ENCODE measurements around the gene CUBN. TPM values are rescaled to one million over a fixed set of nuclear protein-coding genes. Genes with fewer than 3 reads are reported as not detected.

The CUBN gene
- polyA plus RNA-seq, 2 of the 4 experiments (the other 2 are of a cell fraction), result 0.08 to 0.28 TPM

DNA sequence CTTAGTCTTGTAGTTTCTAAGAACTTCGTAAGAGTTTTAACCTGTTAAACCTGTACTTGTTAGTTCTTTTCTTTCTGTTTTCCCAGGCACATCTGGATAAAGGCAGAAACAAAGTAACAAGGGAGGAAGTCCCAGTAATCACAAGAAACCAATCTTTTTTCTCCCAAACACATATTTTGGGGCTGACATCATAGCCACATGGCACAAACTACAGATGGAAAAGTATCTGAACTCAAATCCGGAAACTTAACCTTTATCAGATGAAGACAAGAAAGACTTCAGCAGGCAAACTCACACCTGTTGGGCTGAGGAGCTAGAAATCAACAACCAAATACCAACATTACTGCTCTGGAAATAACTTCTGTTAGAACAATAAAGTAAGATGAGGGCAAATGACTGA is 67.1 kb downstream of the CUBN start:
- TF ChIP-seq, protein P1, sequence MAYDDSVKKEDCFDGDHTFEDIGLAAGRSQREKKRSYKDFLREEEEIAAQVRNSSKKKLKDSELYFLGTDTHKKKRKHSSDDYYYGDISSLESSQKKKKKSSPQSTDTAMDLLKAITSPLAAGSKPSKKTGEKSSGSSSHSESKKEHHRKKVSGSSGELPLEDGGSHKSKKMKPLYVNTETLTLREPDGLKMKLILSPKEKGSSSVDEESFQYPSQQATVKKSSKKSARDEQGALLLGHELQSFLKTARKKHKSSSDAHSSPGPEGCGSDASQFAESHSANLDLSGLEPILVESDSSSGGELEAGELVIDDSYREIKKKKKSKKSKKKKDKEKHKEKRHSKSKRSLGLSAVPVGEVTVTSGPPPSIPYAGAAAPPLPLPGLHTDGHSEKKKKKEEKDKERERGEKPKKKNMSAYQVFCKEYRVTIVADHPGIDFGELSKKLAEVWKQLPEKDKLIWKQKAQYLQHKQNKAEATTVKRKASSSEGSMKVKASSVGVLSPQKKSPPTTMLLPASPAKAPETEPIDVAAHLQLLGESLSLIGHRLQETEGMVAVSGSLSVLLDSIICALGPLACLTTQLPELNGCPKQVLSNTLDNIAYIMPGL (CRISPR knock-in tag; IDR thresholded peaks at IDR 0.05; ENCODE audit: borderline replicate concordance), result no peak
- TF ChIP-seq FOSB (CRISPR knock-in tag; IDR thresholded peaks at IDR 0.05) (no peak), HOXB5 (CRISPR knock-in tag; IDR thresholded peaks at IDR 0.05) (no peak), HOXA7 (CRISPR knock-in tag; IDR thresholded peaks at IDR 0.05) (no peak), ZNF302 (CRISPR knock-in tag; IDR thresholded peaks at IDR 0.05) (no peak)
- TF ChIP-seq, protein P2, sequence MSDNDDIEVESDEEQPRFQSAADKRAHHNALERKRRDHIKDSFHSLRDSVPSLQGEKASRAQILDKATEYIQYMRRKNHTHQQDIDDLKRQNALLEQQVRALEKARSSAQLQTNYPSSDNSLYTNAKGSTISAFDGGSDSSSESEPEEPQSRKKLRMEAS (IDR thresholded peaks at IDR 0.05), result no peak
- Histone ChIP-seq H3K4me1 (peaks cover 37% of the 10 kb centered on the region), H3K4me2 (peak overlapping the region; percentile 70), H3K9me3 (no peaks in the 10 kb centered on the region), H3K4me3 (no peak overlapping the region), H3K27ac (peak overlapping the region; percentile 36 to 78)
- 40% methylated on average over 2 of the region's 2 CpGs for WGBS (ENCODE audit: missing lambda C conversion rate)
- FAIRE-seq (no peak), DNase-seq (ENCODE audit: low read depth in 1 of 2, low spot score in 1 of 2) (peak in 1 of 2 experiments; percentile 28), ATAC-seq (peak; percentile 14 to 16; a peak in 1 of 6 replicates)
- POLR2A ChIA-PET, result interaction anchor here (1.5 to 2.5 kb wide), 2 partner anchors 139 to 167 kb away, joined by 7 to 10 read pairs; partner anchors contain the start of genes TRDMT1 and VIM
- CTCF ChIA-PET, result interaction anchor here (1.2 to 1.8 kb wide), 2 partner anchors 166 to 168 kb away, joined by 4 to 6 read pairs; partner anchors contain the start of gene VIM

DNA sequence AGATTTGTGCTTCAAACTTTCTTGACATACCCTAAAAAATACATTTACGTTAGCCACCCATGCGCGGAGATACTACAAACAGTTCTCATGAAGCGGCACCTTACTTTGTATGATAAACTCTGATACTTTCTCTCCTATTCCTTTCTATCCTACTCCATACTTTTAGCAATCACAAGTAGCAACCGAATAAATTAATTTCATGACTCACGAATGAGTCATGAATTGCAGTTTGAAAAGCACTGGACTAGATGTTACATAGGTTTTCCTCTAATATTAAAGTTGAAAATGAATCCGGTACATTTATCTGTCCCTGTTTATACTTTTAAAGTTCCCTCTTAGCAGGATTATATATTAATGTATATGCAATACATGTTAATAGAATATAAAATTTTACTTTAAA is 67.6 kb downstream of the CUBN start:
- DNase-seq (ENCODE audit: low read depth in 1 of 2, low spot score in 1 of 2) (peak; percentile 7 to 11), ATAC-seq (no peak), FAIRE-seq (no peak)
- TF ChIP-seq RAD21 (conservative IDR thresholded peaks at IDR 0.05 in 1 of 2, IDR thresholded peaks at IDR 0.05 in 1 of 2) (no peak), ZNF302 (CRISPR knock-in tag; IDR thresholded peaks at IDR 0.05) (no peak), RFX5 (IDR thresholded peaks at IDR 0.05) (no peak), FOSL2 (IDR thresholded peaks at IDR 0.05) (peak; percentile 16; the same call in 1 of the 2 replicates), FOSL2 (CRISPR knock-in tag; IDR thresholded peaks at IDR 0.05) (peak; percentile 82)
- TF ChIP-seq, protein P3, sequence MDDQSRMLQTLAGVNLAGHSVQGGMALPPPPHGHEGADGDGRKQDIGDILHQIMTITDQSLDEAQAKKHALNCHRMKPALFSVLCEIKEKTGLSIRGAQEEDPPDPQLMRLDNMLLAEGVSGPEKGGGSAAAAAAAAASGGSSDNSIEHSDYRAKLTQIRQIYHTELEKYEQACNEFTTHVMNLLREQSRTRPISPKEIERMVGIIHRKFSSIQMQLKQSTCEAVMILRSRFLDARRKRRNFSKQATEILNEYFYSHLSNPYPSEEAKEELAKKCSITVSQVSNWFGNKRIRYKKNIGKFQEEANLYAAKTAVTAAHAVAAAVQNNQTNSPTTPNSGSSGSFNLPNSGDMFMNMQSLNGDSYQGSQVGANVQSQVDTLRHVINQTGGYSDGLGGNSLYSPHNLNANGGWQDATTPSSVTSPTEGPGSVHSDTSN (IDR thresholded peaks at IDR 0.05), result no peak
- ChIA-PET CTCF (interaction anchor here (1.8 kb wide), 1 partner anchor 168 kb away, joined by 6 read pairs; no protein-coding TSS in a partner anchor), POLR2A (interaction anchor here (2.5 kb wide), 1 partner anchor 168 kb away, joined by 10 read pairs; the partner anchor contains the start of gene VIM)
- Histone ChIP-seq H3K27ac (peak overlapping the region; percentile 36 to 54; a peak in 3 of 6 replicates), H3K4me1 (peaks cover 37% of the 10 kb centered on the region), H3K4me2 (peak overlapping the region; percentile 70), H3K9me3 (no peaks in the 10 kb centered on the region), H3K4me3 (no peak overlapping the region)
- 75% methylated on average over 7 of the region's 7 CpGs for WGBS (ENCODE audit: missing lambda C conversion rate)

DNA sequence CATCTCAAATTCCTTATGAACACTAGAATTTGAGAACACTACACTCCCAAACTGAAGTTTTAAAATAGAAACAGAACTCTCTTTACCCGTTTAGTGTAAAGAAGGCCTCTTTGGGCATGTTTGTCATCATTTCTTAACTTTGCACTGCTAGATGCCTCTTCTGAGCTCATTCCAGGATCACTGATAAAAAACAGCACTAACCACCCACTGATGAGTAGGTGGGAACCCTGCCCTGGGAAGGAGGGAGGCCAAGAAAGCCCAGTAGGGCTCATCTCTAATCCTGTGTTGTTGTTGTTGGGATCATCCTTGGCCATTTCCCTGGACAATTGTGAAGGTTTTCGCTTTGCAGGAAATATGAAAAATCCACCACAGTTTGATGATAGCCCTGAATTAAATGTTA is 68.2 kb downstream of the CUBN start:
- Histone ChIP-seq H3K4me1 (peaks cover 37% of the 10 kb centered on the region), H3K9me3 (no peaks in the 10 kb centered on the region), H3K27ac (peak overlapping the region in 1 of 2 experiments; percentile 54; a peak in 3 of 6 replicates), H3K4me3 (no peak overlapping the region), H3K4me2 (no peak overlapping the region; the same call in 2 of the 3 replicates)
- FAIRE-seq (no peak), ATAC-seq (no peak), DNase-seq (ENCODE audit: low read depth in 1 of 2, low spot score in 1 of 2) (no peak)
- 91% methylated on average over 2 of the region's 2 CpGs for WGBS (ENCODE audit: missing lambda C conversion rate)
- POLR2A ChIA-PET, result no interaction called here
- no peak for TF ChIP-seq ZSCAN20 (CRISPR knock-in tag; IDR thresholded peaks at IDR 0.05)
- TF ChIP-seq EHF (CRISPR knock-in tag; IDR thresholded peaks at IDR 0.05), result no peak
- TF ChIP-seq ZFP36 (IDR thresholded peaks at IDR 0.05; ENCODE audit: borderline replicate concordance, partially characterized antibody), result no peak
- TF ChIP-seq RAD21 (conservative IDR thresholded peaks at IDR 0.05 in 1 of 2, IDR thresholded peaks at IDR 0.05 in 1 of 2), result no peak
- no peak for TF ChIP-seq POLR2AphosphoS2 (conservative IDR thresholded peaks at IDR 0.05; ENCODE audit: low read length)
- TF ChIP-seq HEYL (CRISPR knock-in tag; IDR thresholded peaks at IDR 0.05), result no peak
- no peak for TF ChIP-seq SREBF2 (IDR thresholded peaks at IDR 0.05)
- TF ChIP-seq POLR2A (IDR thresholded peaks at IDR 0.05; ENCODE audit: low read length), result no peak
- no peak for TF ChIP-seq CEBPB (IDR thresholded peaks at IDR 0.05)
- no peak for TF ChIP-seq HDAC2 (IDR thresholded peaks at IDR 0.05)
- TF ChIP-seq, protein P4, sequence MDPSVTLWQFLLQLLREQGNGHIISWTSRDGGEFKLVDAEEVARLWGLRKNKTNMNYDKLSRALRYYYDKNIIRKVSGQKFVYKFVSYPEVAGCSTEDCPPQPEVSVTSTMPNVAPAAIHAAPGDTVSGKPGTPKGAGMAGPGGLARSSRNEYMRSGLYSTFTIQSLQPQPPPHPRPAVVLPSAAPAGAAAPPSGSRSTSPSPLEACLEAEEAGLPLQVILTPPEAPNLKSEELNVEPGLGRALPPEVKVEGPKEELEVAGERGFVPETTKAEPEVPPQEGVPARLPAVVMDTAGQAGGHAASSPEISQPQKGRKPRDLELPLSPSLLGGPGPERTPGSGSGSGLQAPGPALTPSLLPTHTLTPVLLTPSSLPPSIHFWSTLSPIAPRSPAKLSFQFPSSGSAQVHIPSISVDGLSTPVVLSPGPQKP (IDR thresholded peaks at IDR 0.05; ENCODE audit: low read depth, low read length), result no peak
- TF ChIP-seq, protein P5, sequence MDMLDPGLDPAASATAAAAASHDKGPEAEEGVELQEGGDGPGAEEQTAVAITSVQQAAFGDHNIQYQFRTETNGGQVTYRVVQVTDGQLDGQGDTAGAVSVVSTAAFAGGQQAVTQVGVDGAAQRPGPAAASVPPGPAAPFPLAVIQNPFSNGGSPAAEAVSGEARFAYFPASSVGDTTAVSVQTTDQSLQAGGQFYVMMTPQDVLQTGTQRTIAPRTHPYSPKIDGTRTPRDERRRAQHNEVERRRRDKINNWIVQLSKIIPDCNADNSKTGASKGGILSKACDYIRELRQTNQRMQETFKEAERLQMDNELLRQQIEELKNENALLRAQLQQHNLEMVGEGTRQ (IDR thresholded peaks at IDR 0.05), result no peak
- TF ChIP-seq HOXA7 (CRISPR knock-in tag; IDR thresholded peaks at IDR 0.05), result no peak
- TF ChIP-seq RFX5 (IDR thresholded peaks at IDR 0.05), result no peak
- TF ChIP-seq RARB (CRISPR knock-in tag; IDR thresholded peaks at IDR 0.05), result no peak
- TF ChIP-seq NPAS2 (CRISPR knock-in tag; IDR thresholded peaks at IDR 0.05; ENCODE audit: borderline replicate concordance), result no peak
- CTCF ChIA-PET, result interaction anchor here (1.1 kb wide), 1 partner anchor 56 kb away, joined by 3 read pairs; no protein-coding TSS in a partner anchor
